DOHH2 (cell line): ENCODE data around the gene PSMG3.

Source experiments
- H3F3A ChIP-seq: fragments of 200-600 bp; sonication (generic), shearing (Covaris generic); 2 replicates; pipeline ENCODE4 v1.6.0; 2016; ENCODE audit warnings: antibody characterized with exemption, mild to moderate bottlenecking; ENCODE audit not compliant: control insufficient read depth, insufficient read depth
- H3K27ac ChIP-seq: fragments of 200-600 bp; sonication (generic); 2 replicates; pipeline ENCODE4 v1.5.1; 2014; ENCODE audit warnings: low read depth, mild to moderate bottlenecking, low read length, moderate library complexity
- H3K27me3 ChIP-seq: fragments of 200-600 bp; sonication (generic); 2 replicates; pipeline ENCODE4 v1.6.1; 2014; ENCODE audit warnings: mild to moderate bottlenecking, low read length, mixed read lengths; ENCODE audit not compliant: control insufficient read depth
- H3K36me3 ChIP-seq: fragments of 200-600 bp; sonication (generic); 2 replicates; pipeline ENCODE4 v1.6.1; 2014; ENCODE audit warnings: mild to moderate bottlenecking, low read length, moderate library complexity, mixed read lengths; ENCODE audit not compliant: control insufficient read depth
- H3K4me1 ChIP-seq: fragments of 200-600 bp; sonication (generic); 2 replicates; pipeline ENCODE4 v1.6.1; 2014; ENCODE audit warnings: mild to moderate bottlenecking, low read length, mixed read lengths; ENCODE audit not compliant: control insufficient read depth
- H3K4me2 ChIP-seq: fragments of 200-600 bp; sonication (generic); 2 replicates; pipeline ENCODE4 v1.6.0; 2014; ENCODE audit warnings: mild to moderate bottlenecking, low read length, moderate library complexity
- H3K4me3 ChIP-seq: fragments of 200-600 bp; sonication (generic); 2 replicates; pipeline ENCODE4 v1.5.1; 2014; ENCODE audit warnings: mild to moderate bottlenecking, low read length, mixed read lengths
- H3K79me2 ChIP-seq: fragments of 200-600 bp; sonication (generic); 2 replicates; pipeline ENCODE4 v1.6.1; 2014; ENCODE audit warnings: mild to moderate bottlenecking, low read length, mixed read lengths; ENCODE audit not compliant: control insufficient read depth
- H3K9me2 ChIP-seq: fragments of 200-600 bp; sonication (generic); replicated peaks from 2 replicates; pipeline ENCODE4 v1.6.1; 2014; ENCODE audit warnings: mild to moderate bottlenecking, low read length, mixed read lengths; ENCODE audit not compliant: control insufficient read depth
- H3K9me3 ChIP-seq: fragments of 200-600 bp; sonication (generic); 2 replicates; pipeline ENCODE4 v1.6.1; 2014; ENCODE audit warnings: antibody characterized with exemption, low read length, mixed read lengths; ENCODE audit not compliant: control insufficient read depth, insufficient read depth
- H4K20me1 ChIP-seq: fragments of 200-600 bp; sonication (generic); 2 replicates; pipeline ENCODE4 v1.6.0; 2014; ENCODE audit warnings: low read depth, mild to moderate bottlenecking, antibody characterized with exemption, low read length, moderate library complexity; ENCODE audit not compliant: control insufficient read depth, insufficient read depth
- EZH2phosphoT487 ChIP-seq: fragments of 200-600 bp; sonication (generic); IDR thresholded peaks from 2 replicates; pipeline ENCODE4 v1.6.1; 2017; ENCODE audit warnings: borderline replicate concordance, mild to moderate bottlenecking, antibody characterized with exemption, low read length, moderate library complexity, mixed read lengths
- TF ChIP-seq, protein P1 (sequence below): fragments of 200-600 bp; sonication (generic); IDR thresholded peaks from one replicate; pipeline ENCODE4 v1.5.1; 2014; ENCODE audit warnings: antibody characterized with exemption, mild to moderate bottlenecking, low read depth, low read length; ENCODE audit not compliant: poor library complexity, severe bottlenecking

Gene PSMG3

DNA sequence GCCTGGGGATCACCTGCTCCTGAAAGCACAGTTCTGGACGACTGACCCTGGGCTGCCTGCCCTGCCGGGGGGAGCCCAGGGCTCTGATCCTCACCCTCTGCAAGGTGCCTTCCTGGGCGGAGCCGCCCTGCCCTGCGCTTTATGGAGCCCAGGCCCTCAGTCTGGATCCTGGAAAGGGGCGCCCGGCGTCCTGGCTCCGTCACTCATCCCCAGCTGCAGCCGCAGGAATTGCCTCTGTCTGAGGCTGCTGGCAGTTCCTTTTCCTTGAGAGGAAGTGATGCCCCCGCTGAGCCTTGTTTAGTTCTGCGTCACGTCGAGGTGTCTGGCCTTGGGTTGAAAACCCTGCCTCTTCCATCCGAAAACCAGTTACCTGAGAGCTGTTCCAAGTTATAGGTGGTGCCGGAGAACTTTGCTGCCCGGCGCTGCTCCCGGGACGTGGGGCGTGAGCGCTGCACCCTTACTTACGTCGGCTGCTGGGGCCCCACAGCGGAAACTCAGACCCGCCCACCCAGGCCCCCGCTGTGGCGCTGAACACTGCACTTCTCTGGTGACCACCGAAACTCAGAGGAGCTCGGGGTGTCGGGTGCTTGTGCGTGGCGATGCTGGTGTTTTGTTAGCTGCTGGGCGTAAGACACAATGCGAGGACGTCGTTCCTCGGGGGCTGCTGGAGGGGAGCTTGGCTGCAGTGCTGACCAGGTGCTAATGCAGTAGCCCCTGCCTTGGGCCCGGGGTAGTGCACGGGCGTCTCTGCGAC lies 34.0 kb downstream of the PSMG3 start:
- Histone ChIP-seq H3K4me2 (no peak overlapping the region), H3K27ac (no peak overlapping the region), H3K4me1 (peaks cover 26% of the 10 kb centered on the region), H3K79me2 (peaks cover 91% of the 10 kb centered on the region), H3K4me3 (no peak overlapping the region), H3K9me3 (no peaks in the 10 kb centered on the region), H3K36me3 (peaks cover 89% of the 10 kb centered on the region), H3K9me2 (no peaks in the 10 kb centered on the region), H4K20me1 (peaks cover 22% of the 10 kb centered on the region), H3F3A (peaks cover 9% of the 10 kb centered on the region; the same call in 1 of the 2 replicates), H3K27me3 (no peaks in the 10 kb centered on the region)
- TF ChIP-seq, protein P1, sequence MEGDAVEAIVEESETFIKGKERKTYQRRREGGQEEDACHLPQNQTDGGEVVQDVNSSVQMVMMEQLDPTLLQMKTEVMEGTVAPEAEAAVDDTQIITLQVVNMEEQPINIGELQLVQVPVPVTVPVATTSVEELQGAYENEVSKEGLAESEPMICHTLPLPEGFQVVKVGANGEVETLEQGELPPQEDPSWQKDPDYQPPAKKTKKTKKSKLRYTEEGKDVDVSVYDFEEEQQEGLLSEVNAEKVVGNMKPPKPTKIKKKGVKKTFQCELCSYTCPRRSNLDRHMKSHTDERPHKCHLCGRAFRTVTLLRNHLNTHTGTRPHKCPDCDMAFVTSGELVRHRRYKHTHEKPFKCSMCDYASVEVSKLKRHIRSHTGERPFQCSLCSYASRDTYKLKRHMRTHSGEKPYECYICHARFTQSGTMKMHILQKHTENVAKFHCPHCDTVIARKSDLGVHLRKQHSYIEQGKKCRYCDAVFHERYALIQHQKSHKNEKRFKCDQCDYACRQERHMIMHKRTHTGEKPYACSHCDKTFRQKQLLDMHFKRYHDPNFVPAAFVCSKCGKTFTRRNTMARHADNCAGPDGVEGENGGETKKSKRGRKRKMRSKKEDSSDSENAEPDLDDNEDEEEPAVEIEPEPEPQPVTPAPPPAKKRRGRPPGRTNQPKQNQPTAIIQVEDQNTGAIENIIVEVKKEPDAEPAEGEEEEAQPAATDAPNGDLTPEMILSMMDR = no peak

DNA sequence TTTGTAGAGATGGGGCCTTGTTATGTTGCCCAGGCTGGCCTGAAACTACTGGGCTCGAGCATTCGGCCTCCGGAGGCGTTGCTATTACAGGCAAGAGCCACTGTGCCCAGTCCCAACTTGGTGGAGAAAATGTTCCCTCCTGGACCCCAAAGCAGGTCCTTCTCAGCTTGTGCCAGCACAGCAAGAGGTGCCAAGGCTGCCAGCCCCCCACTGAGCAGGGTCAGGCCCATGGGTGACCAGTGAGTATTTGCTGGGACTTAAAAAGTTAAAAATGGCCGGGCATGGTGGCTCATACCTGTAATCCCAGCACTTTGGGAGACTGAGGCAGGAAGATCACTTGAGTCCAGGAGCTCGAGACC lies 34.8 kb downstream of the PSMG3 start:
- no peak overlapping the region for H3K4me2 ChIP-seq
- peaks cover 83% of the 10 kb centered on the region for H3K36me3 ChIP-seq
- peaks cover 29% of the 10 kb centered on the region for H3K4me1 ChIP-seq
- TF ChIP-seq, protein P1 = no peak
- no peak for TF ChIP-seq EZH2phosphoT487
- no peaks in the 10 kb centered on the region for H3K9me3 ChIP-seq
- no peaks in the 10 kb centered on the region for H3K27me3 ChIP-seq
- H3K27ac ChIP-seq = no peak overlapping the region
- H3K9me2 ChIP-seq = no peaks in the 10 kb centered on the region
- H4K20me1 ChIP-seq = peaks cover 22% of the 10 kb centered on the region
- peaks cover 95% of the 10 kb centered on the region for H3K79me2 ChIP-seq
- H3F3A ChIP-seq = peaks cover 9% of the 10 kb centered on the region; the same call in 1 of the 2 replicates
- H3K4me3 ChIP-seq = no peak overlapping the region

DNA sequence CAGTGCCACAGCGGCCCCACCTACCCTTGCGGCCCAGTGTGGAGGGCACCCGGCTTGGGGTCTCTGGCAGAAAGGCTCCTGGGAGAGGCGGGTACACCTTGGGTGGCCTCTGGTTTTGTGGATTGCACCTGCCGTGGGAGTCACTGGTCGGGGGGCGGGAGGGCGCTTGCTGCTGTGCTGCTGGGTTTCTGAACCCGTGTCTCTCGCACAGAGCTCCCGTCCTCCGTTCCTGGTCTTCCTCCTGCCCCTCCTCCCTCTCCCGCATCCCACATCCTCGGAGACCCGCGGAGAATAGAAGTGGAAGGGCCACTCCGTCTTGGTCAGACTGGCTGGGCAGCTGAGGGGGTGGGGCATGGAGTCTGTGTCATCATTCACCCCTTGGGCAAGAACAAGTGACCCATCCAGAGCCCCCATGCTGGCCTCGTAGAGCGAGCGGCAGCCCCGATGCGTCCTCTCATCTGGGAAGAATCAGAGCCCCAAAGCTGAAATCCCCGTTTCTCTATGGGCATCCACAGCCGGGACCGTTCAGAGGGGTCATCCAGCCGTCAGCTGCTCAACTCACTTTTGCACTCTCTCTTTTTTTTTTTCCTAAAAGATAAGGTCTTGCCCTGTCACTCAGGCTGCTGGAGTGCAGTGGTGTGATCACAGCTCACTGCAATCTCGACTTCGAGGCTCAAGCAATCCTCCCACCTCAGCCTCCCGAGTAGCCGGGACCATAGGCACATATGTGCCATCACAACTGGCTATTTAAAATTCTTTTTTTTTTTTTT lies 35.3 kb downstream of the PSMG3 start:
- Histone ChIP-seq H3K4me3 (no peak overlapping the region), H3F3A (peaks cover 9% of the 10 kb centered on the region; the same call in 1 of the 2 replicates), H3K9me2 (no peaks in the 10 kb centered on the region), H3K9me3 (no peaks in the 10 kb centered on the region), H3K4me1 (peaks cover 34% of the 10 kb centered on the region), H4K20me1 (peaks cover 22% of the 10 kb centered on the region), H3K79me2 (peaks cover 93% of the 10 kb centered on the region), H3K27me3 (no peaks in the 10 kb centered on the region), H3K36me3 (peaks cover 77% of the 10 kb centered on the region), H3K27ac (no peak overlapping the region), H3K4me2 (no peak overlapping the region)
- TF ChIP-seq EZH2phosphoT487 = no peak
- TF ChIP-seq, protein P1 = no peak
